GM19035 (cell line): ENCODE measurements around the gene POP7.
"Not testable (repeated sequence)": the region's sequence is repeated elsewhere in the genome, so short reads cannot be mapped to it uniquely, and the experiment has no call there.

Experiments used
- ATAC-seq: cut with Tn5 transposase; IDR thresholded peaks from one replicate; pipeline ENCODE4 v1.9.1; 2021; ENCODE audit not compliant: unreplicated experiment

The POP7 gene

GRCh38 chr7:100691676-100692577 lies 14.0 kb upstream of the POP7 start:
- no peak for ATAC-seq

- no peak for ATAC-seq
These were observed 13.4 kb upstream of the POP7 start for GRCh38 chr7:100692578-100692961.

DNA sequence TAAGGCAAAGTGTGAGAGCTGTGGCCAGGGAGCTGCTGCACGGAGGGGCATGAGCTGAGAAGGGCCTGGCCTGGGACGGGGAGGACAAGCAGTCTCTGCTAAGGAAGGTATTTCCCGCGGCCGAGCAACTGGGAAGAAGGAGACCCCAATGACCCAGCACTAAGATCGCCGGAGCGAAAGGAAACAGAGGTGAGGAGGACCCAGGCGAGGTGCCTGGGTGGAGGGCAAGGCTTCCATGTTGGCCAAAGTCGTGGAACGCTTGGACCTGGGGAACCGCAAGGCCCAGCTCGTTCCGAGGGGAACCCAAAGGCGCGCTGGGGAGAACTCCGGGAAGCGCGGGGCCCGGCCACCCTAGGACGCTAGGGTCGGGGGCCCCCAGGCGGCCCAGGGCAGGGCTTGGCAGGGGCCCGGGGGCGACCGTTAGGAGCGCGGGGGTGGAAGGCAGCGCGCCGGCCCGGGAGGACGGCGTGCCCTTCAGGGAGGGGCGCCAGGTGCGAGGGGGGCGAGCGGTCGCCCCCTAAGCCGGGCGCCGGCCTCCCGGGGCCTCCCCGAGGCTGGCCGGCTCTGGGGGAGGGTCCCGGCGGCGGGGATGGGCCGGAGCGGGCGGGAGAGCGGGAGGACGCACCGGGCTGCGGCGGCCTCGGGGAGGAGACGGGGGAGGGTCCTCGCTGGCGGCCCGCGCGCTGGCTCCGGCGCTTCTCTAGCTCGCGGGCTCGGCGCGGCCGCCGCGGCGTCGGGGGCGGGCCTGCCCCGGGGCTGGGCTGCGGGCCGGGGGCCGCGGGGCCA lies 12.4 kb upstream of the POP7 start:
- ATAC-seq, result peak; percentile 36

- ATAC-seq, result peak; percentile 64
These were observed 11.7 kb upstream of the POP7 start, which contains the start of gene GIGYF1 for GRCh38 chr7:100694098-100694745. TSS of gene GIGYF1 (minus strand) at chr7:100694250. CDS start at chr7:100688238, 6,012 bp downstream.

DNA sequence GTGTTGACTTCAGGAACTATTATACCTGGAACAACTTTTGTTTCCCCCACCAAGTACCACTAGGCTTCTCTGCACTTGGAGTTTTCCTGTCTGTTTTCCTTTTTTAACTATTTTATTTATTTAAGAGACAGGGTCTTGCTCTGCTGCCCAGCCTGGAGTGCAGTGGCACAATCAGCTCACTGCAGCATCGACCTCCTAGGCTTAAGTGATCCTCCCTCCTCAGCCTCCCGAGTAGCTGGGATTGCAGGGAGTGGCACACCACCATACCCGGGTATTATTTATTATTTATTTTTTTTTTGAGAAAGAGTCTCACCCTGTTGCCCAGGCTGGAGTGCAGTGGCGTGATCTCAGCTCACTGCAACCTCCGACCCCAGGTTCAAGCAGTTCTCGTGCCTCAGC lies 9.8 kb upstream of the POP7 start:
- no peak for ATAC-seq

DNA sequence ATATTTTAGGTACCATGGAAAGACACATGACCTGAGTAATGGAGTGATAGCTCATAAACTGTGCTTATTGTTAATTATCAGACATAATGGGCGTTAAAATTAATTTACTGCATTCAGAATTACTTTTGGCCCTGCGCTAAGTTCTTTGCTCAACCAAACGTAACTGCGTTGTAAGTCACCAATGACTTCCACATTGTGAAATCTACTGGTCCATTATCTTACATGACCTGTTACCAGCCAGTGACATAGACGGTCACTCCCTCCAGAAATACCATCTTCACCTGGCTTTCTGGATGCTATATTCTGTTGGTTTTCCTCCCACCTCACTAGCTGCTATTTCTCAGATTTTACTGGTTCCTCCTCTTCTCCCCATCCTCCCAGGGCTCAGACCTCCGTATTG lies 6.9 kb upstream of the POP7 start:
- no peak for ATAC-seq

- not testable (repeated sequence) for ATAC-seq
These were observed 4.8 kb upstream of the POP7 start for GRCh38 chr7:100701089-100701488.

GRCh38 chr7:100705320-100705752 lies 585 bp upstream of the POP7 start:
- ATAC-seq, result peak; percentile 54

DNA sequence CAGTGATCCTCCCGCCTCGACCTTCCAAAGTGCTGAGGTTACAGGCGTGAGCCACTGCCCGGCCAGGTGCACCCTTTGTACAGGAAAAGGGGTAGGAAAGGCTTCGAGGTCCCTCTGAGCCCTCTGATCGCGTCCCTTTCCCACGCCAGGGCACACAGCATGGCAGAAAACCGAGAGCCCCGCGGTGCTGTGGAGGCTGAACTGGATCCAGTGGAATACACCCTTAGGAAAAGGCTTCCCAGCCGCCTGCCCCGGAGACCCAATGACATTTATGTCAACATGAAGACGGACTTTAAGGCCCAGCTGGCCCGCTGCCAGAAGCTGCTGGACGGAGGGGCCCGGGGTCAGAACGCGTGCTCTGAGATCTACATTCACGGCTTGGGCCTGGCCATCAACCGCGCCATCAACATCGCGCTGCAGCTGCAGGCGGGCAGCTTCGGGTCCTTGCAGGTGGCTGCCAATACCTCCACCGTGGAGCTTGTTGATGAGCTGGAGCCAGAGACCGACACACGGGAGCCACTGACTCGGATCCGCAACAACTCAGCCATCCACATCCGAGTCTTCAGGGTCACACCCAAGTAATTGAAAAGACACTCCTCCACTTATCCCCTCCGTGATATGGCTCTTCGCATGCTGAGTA lies 871 bp downstream of the POP7 start:
- no peak for ATAC-seq

GRCh38 chr7:100708395-100708794 lies 2.5 kb downstream of the POP7 start:
- no peak for ATAC-seq

GRCh38 chr7:100710452-100710851 lies 4.5 kb downstream of the POP7 start:
- ATAC-seq, result no peak

DNA sequence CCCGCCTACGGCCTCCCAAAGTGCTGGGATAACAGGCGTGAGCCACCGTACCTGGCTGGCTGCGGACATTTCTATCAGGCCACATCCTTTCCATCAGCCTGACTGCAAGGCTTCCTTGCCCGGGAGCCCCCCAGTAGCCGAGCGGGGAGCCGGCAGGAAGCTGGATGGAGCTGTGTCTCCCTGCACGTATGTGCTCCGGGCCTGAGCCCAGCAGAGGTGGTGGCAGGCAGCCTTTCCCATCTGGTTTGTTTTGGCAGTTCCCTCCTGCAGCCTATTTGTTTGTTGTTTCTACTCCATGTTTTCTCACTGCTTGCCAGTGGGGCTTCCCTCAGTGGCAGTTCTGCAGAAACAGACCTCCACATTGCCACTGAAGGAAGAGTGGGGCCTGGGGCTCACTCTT lies 5.4 kb downstream of the POP7 start:
- no peak for ATAC-seq

GRCh38 chr7:100714725-100715124 lies 8.8 kb downstream of the POP7 start:
- ATAC-seq, result no peak

DNA sequence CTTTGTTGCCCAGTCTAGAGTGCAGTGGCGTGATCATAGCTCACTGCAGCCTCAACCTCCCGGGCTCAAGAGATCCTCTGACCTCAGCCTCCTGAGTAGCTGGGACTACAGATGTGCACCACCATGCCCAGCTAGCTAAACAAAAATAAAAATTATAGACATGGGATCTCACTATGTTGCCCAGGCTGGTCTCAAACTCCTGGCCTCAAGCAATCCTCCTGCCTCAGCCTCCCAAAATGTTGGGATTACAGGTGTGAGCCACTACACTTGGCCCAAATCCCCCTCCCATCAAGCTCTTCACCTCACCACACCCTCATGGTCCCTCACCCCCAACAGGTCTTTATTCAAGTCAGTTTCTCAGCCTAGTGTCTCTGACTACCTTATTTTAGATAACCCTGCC lies 11.2 kb downstream of the POP7 start:
- not testable (repeated sequence) for ATAC-seq

DNA sequence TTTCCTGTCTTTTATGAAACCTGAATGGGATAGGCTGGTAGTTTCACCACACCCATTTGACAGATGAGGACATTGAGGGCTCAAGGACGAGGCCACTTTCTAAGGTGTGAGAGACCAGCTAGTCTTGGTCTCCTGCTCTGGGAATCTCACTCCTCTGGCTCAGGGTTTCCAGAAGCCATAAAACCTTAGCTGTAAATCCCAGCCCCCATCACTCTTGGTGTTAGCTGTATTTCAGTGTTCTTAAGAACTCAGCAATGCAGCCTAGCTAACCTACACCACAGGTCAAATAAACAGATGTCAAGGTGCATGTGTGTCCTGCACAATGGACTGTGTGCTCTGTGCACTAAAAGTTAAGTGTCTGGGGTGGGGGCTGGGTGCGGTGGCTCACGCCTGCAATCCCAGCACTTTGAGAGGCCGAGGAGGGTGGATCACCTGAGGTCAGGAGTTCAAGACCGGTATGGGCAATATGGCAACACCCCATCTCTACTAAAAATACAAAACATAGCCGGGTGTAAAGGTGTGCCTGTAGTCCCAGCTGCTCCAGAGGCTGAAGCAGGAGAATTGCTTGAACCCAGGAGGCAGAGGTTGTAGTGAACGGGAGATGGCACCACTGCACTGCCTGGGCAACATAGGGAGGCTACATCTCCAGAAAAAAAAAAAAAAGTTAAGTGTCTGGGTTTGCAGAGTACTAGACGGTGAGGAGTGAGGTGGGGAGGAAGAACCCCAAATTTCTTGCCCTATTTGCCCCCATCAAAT lies 13.8 kb downstream of the POP7 start:
- no peak for ATAC-seq

- no peak for ATAC-seq
These were observed 14.4 kb downstream of the POP7 start, which contains the start of gene EPO for GRCh38 chr7:100720279-100720670. TSS of gene EPO (plus strand) at chr7:100720468. CDS start at chr7:100720981, 513 bp downstream.

GRCh38 chr7:100720671-100721504 lies 15.0 kb downstream of the POP7 start:
- no peak for ATAC-seq

GRCh38 chr7:100721505-100721812 lies 15.5 kb downstream of the POP7 start:
- no peak for ATAC-seq

- no peak for ATAC-seq
These were observed 16.7 kb downstream of the POP7 start for GRCh38 chr7:100722480-100723212.
